Small intestine (tissue), 7 donors: ENCODE measurements around the gene SPDYC. TPM values are rescaled to one million over a fixed set of nuclear protein-coding genes. Genes with fewer than 3 reads are reported as not detected.

ENCODE experiments used
- DNase-seq, 2 donors: peaks; one replicate each; pipeline versions ENCODE4 v3.0.0 to v3.0.0-alpha.2; 2013
- FAIRE-seq: peaks from 2 replicates; lab custom pipeline; 2012; peaks lifted over from hg19 to GRCh38; lab: Jason Lieb, UNC
- H3K27ac ChIP-seq, 3 donors: one replicate each; pipeline ENCODE4 v1.5.1; 2013; ENCODE audit warnings: low read length in 2 of 3, mild to moderate bottlenecking in 2 of 3, control low read depth in 1 of 3, inconsistent platforms in 1 of 3, low read depth in 1 of 3, moderate library complexity in 1 of 3
- H3K27me3 ChIP-seq, 3 donors: one replicate each; pipeline ENCODE4 v1.6.1; 2013; ENCODE audit warnings: low read length in 3 of 3, inconsistent platforms in 1 of 3; ENCODE audit not compliant: control insufficient read depth in 3 of 3, insufficient read depth in 3 of 3
- H3K36me3 ChIP-seq, 3 donors: one replicate each; pipeline ENCODE4 v1.6.1; 2013; ENCODE audit warnings: low read length in 3 of 3, inconsistent platforms in 1 of 3, low read depth in 1 of 3, mild to moderate bottlenecking in 1 of 3, moderate library complexity in 1 of 3; ENCODE audit not compliant: control insufficient read depth in 3 of 3, insufficient read depth in 2 of 3
- H3K4me1 ChIP-seq, 3 donors: one replicate each; pipeline ENCODE4 v1.6.1; 2013; ENCODE audit warnings: low read length in 2 of 3, inconsistent platforms in 1 of 3, low read depth in 1 of 3, mild to moderate bottlenecking in 1 of 3, moderate library complexity in 1 of 3; ENCODE audit not compliant: control insufficient read depth in 3 of 3, insufficient read depth in 2 of 3
- H3K4me3 ChIP-seq, 3 donors: one replicate each; pipeline ENCODE4 v1.5.1; 2013; ENCODE audit warnings: low read length in 3 of 3, control low read depth in 1 of 3, inconsistent platforms in 1 of 3, low read depth in 1 of 3, mild to moderate bottlenecking in 1 of 3, moderate library complexity in 1 of 3
- H3K9me3 ChIP-seq, 2 donors: one replicate each; pipeline ENCODE4 v1.6.1; 2013; ENCODE audit warnings: low read depth in 1 of 2, low read length in 1 of 2; ENCODE audit not compliant: control insufficient read depth in 2 of 2, insufficient read depth in 1 of 2
- WGBS, 3 donors: extraction: QIAGEN DNeasy Blood & Tissue Kit; methylation state at CpG; one replicate each; pipeline ENCODE4 v1.1.7; 2013; 5-methylcytosine and 5-hydroxymethylcytosine counted together
- polyA plus RNA-seq, 4 donors: library from polyadenylated mRNA; stranded (reverse) in 3 of 4; unstranded in 1 of 4; fragments of 200-250 nt in 3 of 4; fragments of 120-200 nt in 1 of 4; gene quantifications; one replicate each; pipeline versions ENCODE4 v1.2.1 to v1.2.3, GENCODE V29; 2013
- donor health status: healthy with polysubstance abuse.
- donor health status: control.
- donor health status: control.
- donor health status: Bipolar disorder and iron deficiency.
- donor health status: healthy.

SPDYC gene
- polyA plus RNA-seq, 4 donors: 0.13 TPM; not detected in 3

- Histone ChIP-seq H3K9me3 (no peaks in the 10 kb centered on the region), H3K27me3 (no peaks in the 10 kb centered on the region), H3K36me3 (peaks cover 22 to 82% (median 36%) of the 10 kb centered on the region in 3 donors), H3K27ac (no peak overlapping the region), H3K4me1 (peaks cover 0 to 9% (median under 1%) of the 10 kb centered on the region in 3 donors), H3K4me3 (no peak overlapping the region)
- DNase-seq (no peak), FAIRE-seq (no peak)
- 82 to 89% (median 85%) methylated on average over 12 of the region's 12 CpGs for WGBS, 3 donors
Measured at GRCh38 chr11:65127473-65128181, 42.4 kb upstream of the SPDYC start.

GRCh38 chr11:65128182-65129145 is 41.6 kb upstream of the SPDYC start:
- no peak for DNase-seq
- Histone ChIP-seq H3K4me1 (peaks cover 0 to 10% (median 4%) of the 10 kb centered on the region in 3 donors), H3K36me3 (peaks cover 22 to 89% (median 37%) of the 10 kb centered on the region in 3 donors), H3K4me3 (no peak overlapping the region), H3K9me3 (no peaks in the 10 kb centered on the region), H3K27ac (no peak overlapping the region), H3K27me3 (no peaks in the 10 kb centered on the region)
- no peak for FAIRE-seq
- WGBS, 3 donors: 85 to 89% (median 86%) methylated on average over 15 of the region's 15 CpGs

GRCh38 chr11:65129649-65130441 is 40.2 kb upstream of the SPDYC start:
- no peaks in the 10 kb centered on the region for H3K27me3 ChIP-seq
- no peaks in the 10 kb centered on the region for H3K9me3 ChIP-seq
- FAIRE-seq (no peak), DNase-seq (no peak)
- WGBS, 3 donors: 87 to 91% (median 91%) methylated on average over 12 to 13 of the region's 13 CpGs
- peaks cover 22 to 84% (median 37%) of the 10 kb centered on the region in 3 donors for H3K36me3 ChIP-seq
- H3K4me1 ChIP-seq: peaks cover 0 to 10% (median 4%) of the 10 kb centered on the region in 3 donors
- H3K27ac ChIP-seq: no peak overlapping the region
- no peak overlapping the region for H3K4me3 ChIP-seq

GRCh38 chr11:65130631-65131416 is 39.2 kb upstream of the SPDYC start:
- Histone ChIP-seq H3K27me3 (no peaks in the 10 kb centered on the region), H3K36me3 (peaks cover 22 to 75% (median 35%) of the 10 kb centered on the region in 3 donors), H3K9me3 (no peaks in the 10 kb centered on the region), H3K27ac (no peak overlapping the region), H3K4me3 (no peak overlapping the region), H3K4me1 (peaks cover 0 to 16% (median 4%) of the 10 kb centered on the region in 3 donors)
- 85 to 87% (median 86%) methylated on average over 18 to 19 of the region's 19 CpGs for WGBS, 3 donors
- DNase-seq (no peak), FAIRE-seq (no peak)

GRCh38 chr11:65131417-65131776 is 38.6 kb upstream of the SPDYC start:
- no peaks in the 10 kb centered on the region for H3K9me3 ChIP-seq
- WGBS, 3 donors: 72 to 88% (median 80%) methylated on average over 3 of the region's 3 CpGs
- no peak overlapping the region for H3K27ac ChIP-seq
- peaks cover 2 to 20% (median 4%) of the 10 kb centered on the region in 3 donors for H3K4me1 ChIP-seq
- H3K27me3 ChIP-seq: no peaks in the 10 kb centered on the region
- FAIRE-seq (no peak), DNase-seq (no peak)
- H3K4me3 ChIP-seq: no peak overlapping the region
- H3K36me3 ChIP-seq: peaks cover 22 to 69% (median 34%) of the 10 kb centered on the region in 3 donors

- no peak overlapping the region for H3K4me3 ChIP-seq
- peaks cover 22 to 64% (median 34%) of the 10 kb centered on the region in 3 donors for H3K36me3 ChIP-seq
- no peaks in the 10 kb centered on the region for H3K9me3 ChIP-seq
- 68 to 83% (median 82%) methylated on average over 6 of the region's 6 CpGs for WGBS, 3 donors
- DNase-seq (no peak), FAIRE-seq (no peak)
- peaks cover 2 to 20% (median 7%) of the 10 kb centered on the region in 3 donors for H3K4me1 ChIP-seq
- no peaks in the 10 kb centered on the region for H3K27me3 ChIP-seq
- H3K27ac ChIP-seq: peak overlapping the region in 1 of 3 donors; percentile 7
Measured at GRCh38 chr11:65131895-65132237, 38.2 kb upstream of the SPDYC start.

- Histone ChIP-seq H3K27me3 (no peaks in the 10 kb centered on the region), H3K36me3 (peaks cover 20 to 59% (median 28%) of the 10 kb centered on the region in 3 donors), H3K4me1 (peaks cover 2 to 20% (median 7%) of the 10 kb centered on the region in 3 donors), H3K4me3 (peak overlapping the region in 1 of 3 donors; percentile 81), H3K27ac (peak overlapping the region in 2 of 3 donors; percentile 12 to 99), H3K9me3 (no peaks in the 10 kb centered on the region)
- DNase-seq (no peak), FAIRE-seq (no peak)
- 57 to 67% (median 65%) methylated on average over 10 of the region's 10 CpGs for WGBS, 3 donors
Measured at GRCh38 chr11:65132238-65132987, 37.6 kb upstream of the SPDYC start.
